K562 (cell line): Measurements from ENCODE around the gene UBE2B. TPM values are rescaled to one million over a fixed set of nuclear protein-coding genes. Genes with fewer than 3 reads are reported as not detected.

Source experiments
- ATAC-seq: fragments of 200-7000 bp; cut with Tn5 transposase; 3 replicates; pipeline ENCODE4 v1.9.1; 2020; ENCODE audit warnings: moderate library complexity
- BruUV-seq: library from RNA; stranded (reverse); fragments of 400-500 nt; replicated peaks from 2 replicates; lab custom pipeline; 2021; lab: Mats Ljungman, UMichigan
- CTCF ChIA-PET: fragments of 300-600 bp; formaldehyde crosslinking; extraction: SDS; loops from one replicate; lab custom pipeline; 2021; ENCODE audit warnings: low intra/inter-chr PET ratio; lab: Yijun Ruan, JAX
- POLR2A ChIA-PET: fragments of 300-600, 350-650 bp; sonication (Branson Sonifier 250); formaldehyde crosslinking; extraction: SDS; loops from one replicate; lab custom pipeline; 2021; ENCODE audit warnings: antibody characterized with exemption, inconsistent platforms; lab: Yijun Ruan, JAX
- DNase-seq, 4 experiments: peaks; one replicate each; pipeline versions ENCODE4 v3.0.0 to v3.0.0-alpha.2; 2011 to 2018; ENCODE audit warnings: low spot score in 3 of 4, mixed read lengths in 3 of 4; ENCODE audit errors: extremely low read depth in 1 of 4
- FAIRE-seq: peaks from 2 replicates; lab custom pipeline; 2011; peaks lifted over from hg19 to GRCh38; lab: Jason Lieb, UNC
- H2AFZ ChIP-seq: 2 replicates; pipeline ENCODE4 v1.6.0; 2011; ENCODE audit warnings: low read depth, low read length, control low read depth, inconsistent platforms
- H3K27ac ChIP-seq: fragments of 200-600 bp; 3 replicates; pipeline ENCODE4 v1.8.0; 2011; ENCODE audit warnings: low read depth, mild to moderate bottlenecking, control low read depth, inconsistent platforms, low read length, moderate library complexity, mixed read lengths; ENCODE audit errors: extremely low read depth
- H3K27me3 ChIP-seq, 2 experiments: fragments of 300-600 bp in 1 of 2; 2 replicates in 1 of 2; 3 replicates in 1 of 2; pipeline versions ENCODE4 v1.6.0 to v1.8.0; 2011; ENCODE audit warnings: inconsistent platforms in 2 of 2, low read length in 2 of 2, mild to moderate bottlenecking in 1 of 2, mixed read lengths in 1 of 2, moderate library complexity in 1 of 2; ENCODE audit not compliant: control insufficient read depth in 2 of 2, insufficient read depth in 2 of 2
- H3K36me3 ChIP-seq: fragments of 300-600 bp; 3 replicates; pipeline ENCODE4 v1.8.0; 2011; ENCODE audit warnings: mild to moderate bottlenecking, low read length, inconsistent platforms; ENCODE audit not compliant: control insufficient read depth, insufficient read depth
- H3K4me1 ChIP-seq, 2 experiments: fragments of 200-600 bp in 1 of 2; replicated peaks in 1 of 2; 2 replicates in 1 of 2; 3 replicates in 1 of 2; pipeline versions ENCODE4 v1.5.1 to v1.8.0; 2011; ENCODE audit warnings: inconsistent platforms in 2 of 2, low read length in 2 of 2, mild to moderate bottlenecking in 1 of 2, mixed read lengths in 1 of 2, moderate library complexity in 1 of 2; ENCODE audit not compliant: control insufficient read depth in 2 of 2, insufficient read depth in 2 of 2
- H3K4me2 ChIP-seq: 2 replicates; pipeline ENCODE4 v1.6.1; 2011; ENCODE audit warnings: low read length, control low read depth, inconsistent platforms, mixed read lengths; ENCODE audit not compliant: insufficient read depth
- H3K4me3 ChIP-seq: fragments of 200-600 bp; sonication (generic), shearing (Covaris generic); 2 replicates; pipeline ENCODE4 v1.5.1; 2016; ENCODE audit warnings: control low read depth, inconsistent platforms
- H3K79me2 ChIP-seq: fragments of 200-600 bp; 3 replicates; pipeline ENCODE4 v1.8.0; 2011; ENCODE audit warnings: low read length, inconsistent platforms; ENCODE audit not compliant: control insufficient read depth, insufficient read depth
- H3K9ac ChIP-seq, 2 experiments: 2 replicates each; pipeline versions ENCODE4 v1.6.0 to v1.6.1; 2011; ENCODE audit warnings: low read depth in 2 of 2, low read length in 2 of 2, control low read depth in 1 of 2, inconsistent platforms in 1 of 2, mild to moderate bottlenecking in 1 of 2, mixed read lengths in 1 of 2; ENCODE audit not compliant: insufficient read depth in 1 of 2
- H3K9me1 ChIP-seq: one replicate; pipeline ENCODE4 v1.6.0; 2011; ENCODE audit warnings: inconsistent platforms, mild to moderate bottlenecking, low read length, moderate library complexity; ENCODE audit not compliant: control insufficient read depth, insufficient read depth
- H3K9me3 ChIP-seq: replicated peaks from 2 replicates; pipeline ENCODE4 v1.5.1; 2011; ENCODE audit warnings: low read depth, low read length, inconsistent platforms; ENCODE audit not compliant: control insufficient read depth, insufficient read depth
- H4K20me1 ChIP-seq: replicated peaks from 2 replicates; pipeline ENCODE4 v1.6.1; 2011; ENCODE audit warnings: low read length, inconsistent platforms, mixed read lengths; ENCODE audit not compliant: control insufficient read depth, insufficient read depth
- BHLHE40 ChIP-seq: IDR thresholded peaks from 2 replicates; pipeline ENCODE4 v1.6.1; 2011; ENCODE audit warnings: low read length, improper control_type of control experiment
- CBFA2T2 ChIP-seq: fragments of 450-650 bp; conservative IDR thresholded peaks from 2 replicates; pipeline ENCODE4 v1.6.1; 2017; ENCODE audit warnings: mild to moderate bottlenecking
- CCAR2 ChIP-seq: fragments of 200-400 bp; formaldehyde crosslinking; IDR thresholded peaks from 2 replicates; pipeline ENCODE4 v1.6.1; 2017; ENCODE audit warnings: mild to moderate bottlenecking, low read depth, low read length
- CLOCK ChIP-seq: fragments of 250-450 bp; sonication (Bioruptor Pico); IDR thresholded peaks from 2 replicates; pipeline ENCODE4 v1.4.0; 2020; ENCODE audit warnings: mild to moderate bottlenecking, moderate library complexity, borderline replicate concordance
- DACH1 ChIP-seq: fragments of 450-650 bp; IDR thresholded peaks from 2 replicates; pipeline ENCODE4 v1.6.1; 2018; ENCODE audit not compliant: partially characterized antibody
- GTF2A2 ChIP-seq: IDR thresholded peaks from 2 replicates; pipeline ENCODE4 v1.6.1; 2016; ENCODE audit warnings: mild to moderate bottlenecking, missing genetic modification characterization, missing compliant biosample characterization
- HDAC1 ChIP-seq, 2 experiments: fragments of 450-650 bp; IDR thresholded peaks; 2 replicates each; pipeline ENCODE4 v1.6.1; 2016 to 2017; ENCODE audit warnings: inconsistent platforms in 1 of 2, mild to moderate bottlenecking in 1 of 2, moderate library complexity in 1 of 2
- JUN ChIP-seq, 2 experiments: sonication (generic) in 1 of 2; formaldehyde crosslinking in 1 of 2; IDR thresholded peaks; 2 replicates each; pipeline versions ENCODE4 v1.6.1 to v1.8.0; 2012 to 2022; ENCODE audit warnings: borderline replicate concordance in 2 of 2, mild to moderate bottlenecking in 2 of 2, improper control_type of control experiment in 1 of 2, low read depth in 1 of 2, low read length in 1 of 2, missing genetic modification reagents in 1 of 2
- KDM1A ChIP-seq, 2 experiments: fragments of 450-650 bp; IDR thresholded peaks; 2 replicates each; pipeline ENCODE4 v1.6.1; 2016; ENCODE audit warnings: mild to moderate bottlenecking in 2 of 2
- KLF16 ChIP-seq: IDR thresholded peaks from 2 replicates; pipeline ENCODE4 v1.6.1; 2016; ENCODE audit warnings: antibody characterized with exemption
- MCM7 ChIP-seq, 2 experiments: fragments of 450-650 bp; IDR thresholded peaks; 2 replicates each; pipeline ENCODE4 v1.6.1; 2016 to 2018
- MXI1 ChIP-seq: IDR thresholded peaks from 2 replicates; pipeline ENCODE4 v1.6.1; 2011; ENCODE audit warnings: low read depth, mild to moderate bottlenecking, improper control_type of control experiment, low read length
- NCOR1 ChIP-seq: fragments of 450-650 bp; IDR thresholded peaks from 2 replicates; pipeline ENCODE4 v1.6.1; 2016; ENCODE audit warnings: mild to moderate bottlenecking, moderate library complexity
- NFIC ChIP-seq: fragments of 450-650 bp; IDR thresholded peaks from 2 replicates; pipeline ENCODE4 v1.6.1; 2017; ENCODE audit warnings: mild to moderate bottlenecking, inconsistent platforms
- RCOR1 ChIP-seq, 2 experiments: IDR thresholded peaks; 2 replicates each; pipeline ENCODE4 v1.6.1; 2012; ENCODE audit warnings: low read depth in 2 of 2, low read length in 2 of 2, borderline replicate concordance in 1 of 2, improper control_type of control experiment in 1 of 2
- SMARCC2 ChIP-seq: fragments of 450-650 bp; IDR thresholded peaks from 2 replicates; pipeline ENCODE4 v1.6.1; 2017; ENCODE audit warnings: antibody characterized with exemption, moderate library complexity, mild to moderate bottlenecking, low read depth
- TFAM ChIP-seq: fragments of 250-450 bp; sonication (Bioruptor Pico); conservative IDR thresholded peaks from 2 replicates; pipeline ENCODE4 v1.5.0; 2021; ENCODE audit warnings: mild to moderate bottlenecking, moderate library complexity
- TRIM24 ChIP-seq, 2 experiments: fragments of 450-650 bp; IDR thresholded peaks; 2 replicates each; pipeline ENCODE4 v1.6.1; 2016
- ZNF174 ChIP-seq: fragments of 250-450 bp; sonication (Bioruptor Pico); IDR thresholded peaks from 2 replicates; pipeline ENCODE4 v1.4.0; 2020; ENCODE audit warnings: mild to moderate bottlenecking
- ZNF445 ChIP-seq: fragments of 250-450 bp; sonication (Bioruptor Pico); IDR thresholded peaks from 2 replicates; pipeline ENCODE4 v1.4.0; 2020; ENCODE audit warnings: low read depth, mild to moderate bottlenecking, moderate library complexity
- ZZZ3 ChIP-seq: fragments of 450-650 bp; IDR thresholded peaks from 2 replicates; pipeline ENCODE4 v1.6.1; 2016; ENCODE audit warnings: antibody characterized with exemption, mild to moderate bottlenecking, moderate library complexity
- WGBS: fragments of 100-300 bp; shearing (Covaris generic); methylation state at CpG from one replicate; pipeline ENCODE4 v1.1.6; 2016; ENCODE audit warnings: low coverage, mixed read lengths; ENCODE audit not compliant: insufficient coverage; ENCODE audit errors: missing lambda C conversion rate; 5-methylcytosine and 5-hydroxymethylcytosine counted together
- in situ Hi-C: fragments of 300-500 bp; cut with MboI; formaldehyde crosslinking; loops from 4 replicates; pipeline ENCODE4 v1.15.0; 2018; ENCODE audit warnings: inconsistent platforms, mixed read lengths
- intact Hi-C: fragments of 100-400 bp; cut with micrococcal nuclease; formaldehyde crosslinking; loops from 2 replicates; pipeline ENCODE4 v1.14.2; 2022
- polyA plus RNA-seq, 8 experiments: library from polyadenylated mRNA; depleted of rRNA in 4 of 8; stranded (reverse) in 5 of 8; unstranded in 3 of 8; fragments of >200 nt; fragmentation: Nextera tagmentation in 2 of 8; fragmentation: Illumina TruSeq in 1 of 8; extraction: Ambion mirVana in 2 of 8; extraction: Trizol in 1 of 8; gene quantifications; 2 replicates each; pipeline versions ENCODE4 v1.2.1 to v1.2.3, GENCODE V29; 2011 to 2014; ENCODE audit warnings: inconsistent platforms in 1 of 8, missing spikeins in 1 of 8
- total RNA-seq, 7 experiments: library from RNA; depleted of rRNA in 6 of 7; stranded (reverse); fragments of >200 nt in 6 of 7; fragmentation: Illumina TruSeq in 2 of 7; extraction: Trizol in 2 of 7; gene quantifications; 2 replicates each; pipeline versions ENCODE4 v1.2.1 to v1.2.3, GENCODE V29; 2011 to 2021; ENCODE audit warnings: low replicate concordance in 1 of 7
- TF ChIP-seq, protein P1 (sequence below): fragments of 200-800 bp; sonication (Bioruptor generic); IDR thresholded peaks from 2 replicates; pipeline ENCODE4 v1.6.1; 2017; ENCODE audit warnings: missing genetic modification characterization, missing compliant biosample characterization

Gene UBE2B
- total and polyA plus RNA-seq, 9 of the 15 experiments (the other 6 are each of a cell fraction or from before 2014, with no cell fraction given): 13.1 to 198 (median 75.5) TPM

- in situ Hi-C loops: no loop called here
- ChIA-PET POLR2A (interaction anchor here (0.6 to 1.2 kb wide), 3 partner anchors 9 to 37 kb away, joined by 3 to 5 read pairs (median 3); no protein-coding TSS in a partner anchor), CTCF (no interaction called here)
- Histone ChIP-seq H3K27me3 (no peaks in the 10 kb centered on the region), H3K9ac (no peak overlapping the region), H3K9me3 (no peaks in the 10 kb centered on the region), H3K9me1 (no peaks in the 10 kb centered on the region), H3K79me2 (no peaks in the 10 kb centered on the region), H3K4me2 (no peak overlapping the region), H3K27ac (no peak overlapping the region), H3K4me1 (no peaks in the 10 kb centered on the region), H4K20me1 (no peaks in the 10 kb centered on the region), H2AFZ (no peak overlapping the region), H3K4me3 (no peak overlapping the region), H3K36me3 (no peaks in the 10 kb centered on the region)
- intact Hi-C loops: no loop called here
- no peak for FAIRE-seq
- 4% methylated on average over 7 of the region's 7 CpGs for WGBS
- DNase-seq: no peak
- no TSS peak for BruUV-seq
- ATAC-seq: 0 out of 3 replicates have a peak, but pooled peaks have one; percentile 40
- peak; percentile 33 for TF ChIP-seq DACH1
- no peak for TF ChIP-seq TFAM
- peak; percentile 84 to 89 for TF ChIP-seq KDM1A (IDR thresholded peaks at IDR 0.05)
- TF ChIP-seq KLF16: 0 out of 2 replicates have a peak, but pooled peaks have one; percentile 39
- TF ChIP-seq JUN (IDR thresholded peaks at IDR 0.05; ENCODE audit: borderline replicate concordance, low read depth, low read length): no peak
- TF ChIP-seq JUN (CRISPR knock-in tag; IDR thresholded peaks at IDR 0.05; ENCODE audit: borderline replicate concordance): no peak
- no peak for TF ChIP-seq MCM7 (IDR thresholded peaks at IDR 0.05)
- peak; percentile 60; the same call in 1 of the 2 replicates for TF ChIP-seq NCOR1
- peak in 1 of 2 experiments; percentile 40; a peak in 1 of 4 replicates for TF ChIP-seq RCOR1 (IDR thresholded peaks at IDR 0.05; ENCODE audit: borderline replicate concordance in 1 of 2, low read depth in 2 of 2, low read length in 2 of 2)
- peak; percentile 40 to 71; a peak in 2 of 4 replicates for TF ChIP-seq TRIM24 (IDR thresholded peaks at IDR 0.05)
- no peak for TF ChIP-seq SMARCC2
- TF ChIP-seq ZZZ3: no peak
- 0 out of 4 replicates have a peak, but pooled peaks of 1 of the 2 experiments have one; percentile 14 for TF ChIP-seq HDAC1 (IDR thresholded peaks at IDR 0.05)
- TF ChIP-seq CLOCK (CRISPR knock-in tag): no peak
- TF ChIP-seq GTF2A2 (tag): no peak
- TF ChIP-seq CBFA2T2: peak; percentile 81
- no peak for TF ChIP-seq CCAR2
- no peak for TF ChIP-seq ZNF174 (CRISPR knock-in tag)
- TF ChIP-seq, protein P1, sequence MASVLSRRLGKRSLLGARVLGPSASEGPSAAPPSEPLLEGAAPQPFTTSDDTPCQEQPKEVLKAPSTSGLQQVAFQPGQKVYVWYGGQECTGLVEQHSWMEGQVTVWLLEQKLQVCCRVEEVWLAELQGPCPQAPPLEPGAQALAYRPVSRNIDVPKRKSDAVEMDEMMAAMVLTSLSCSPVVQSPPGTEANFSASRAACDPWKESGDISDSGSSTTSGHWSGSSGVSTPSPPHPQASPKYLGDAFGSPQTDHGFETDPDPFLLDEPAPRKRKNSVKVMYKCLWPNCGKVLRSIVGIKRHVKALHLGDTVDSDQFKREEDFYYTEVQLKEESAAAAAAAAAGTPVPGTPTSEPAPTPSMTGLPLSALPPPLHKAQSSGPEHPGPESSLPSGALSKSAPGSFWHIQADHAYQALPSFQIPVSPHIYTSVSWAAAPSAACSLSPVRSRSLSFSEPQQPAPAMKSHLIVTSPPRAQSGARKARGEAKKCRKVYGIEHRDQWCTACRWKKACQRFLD: no peak
- TF ChIP-seq NFIC: 0 out of 2 replicates have a peak, but pooled peaks have one; percentile 45
- TF ChIP-seq ZNF445 (CRISPR knock-in tag): no peak
- no peak for TF ChIP-seq MXI1
- TF ChIP-seq BHLHE40: peak; percentile 36; the same call in 1 of the 2 replicates
Observed at GRCh38 chr5:134426361-134426760, 55.0 kb downstream of the UBE2B start.
